HG02623 (cell line): ENCODE measurements around the gene MGAT5B.

Source experiments
- ATAC-seq: cut with Tn5 transposase; IDR thresholded peaks from one replicate; pipeline ENCODE4 v1.9.1; 2021; ENCODE audit warnings: moderate library complexity; ENCODE audit not compliant: unreplicated experiment

MGAT5B gene

GRCh38 chr17:76903631-76904030 lies 35.4 kb downstream of the MGAT5B start:
- no peak for ATAC-seq

- no peak for ATAC-seq
Observed at GRCh38 chr17:76904116-76904515, 35.9 kb downstream of the MGAT5B start.

- no peak for ATAC-seq
Observed at GRCh38 chr17:76905036-76905435, 36.8 kb downstream of the MGAT5B start.

GRCh38 chr17:76905836-76906235 lies 37.6 kb downstream of the MGAT5B start:
- no peak for ATAC-seq

- ATAC-seq: no peak
Observed at GRCh38 chr17:76906463-76906862, 38.3 kb downstream of the MGAT5B start.

- ATAC-seq: no peak
Observed at GRCh38 chr17:76907352-76907751, 39.1 kb downstream of the MGAT5B start.

GRCh38 chr17:76909971-76910760 lies 42.0 kb downstream of the MGAT5B start:
- ATAC-seq: no peak

- no peak for ATAC-seq
Observed at GRCh38 chr17:76911299-76912017, 43.3 kb downstream of the MGAT5B start.

GRCh38 chr17:76912421-76913164 lies 44.4 kb downstream of the MGAT5B start:
- no peak for ATAC-seq

GRCh38 chr17:76914937-76915336 lies 46.7 kb downstream of the MGAT5B start:
- no peak for ATAC-seq

- ATAC-seq: no peak
Observed at GRCh38 chr17:76915840-76916510, 47.8 kb downstream of the MGAT5B start.

- no peak for ATAC-seq
Observed at GRCh38 chr17:76917829-76918228, 49.6 kb downstream of the MGAT5B start.

GRCh38 chr17:76918811-76919210 lies 50.6 kb downstream of the MGAT5B start:
- ATAC-seq: no peak

- no peak for ATAC-seq
Observed at GRCh38 chr17:76920364-76921139, 52.3 kb downstream of the MGAT5B start.

GRCh38 chr17:76921340-76922036 lies 53.3 kb downstream of the MGAT5B start:
- no peak for ATAC-seq

- ATAC-seq: no peak
Observed at GRCh38 chr17:76922084-76922483, 53.9 kb downstream of the MGAT5B start.

- no peak for ATAC-seq
Observed at GRCh38 chr17:76922967-76923366, 54.8 kb downstream of the MGAT5B start.

GRCh38 chr17:76923491-76923890 lies 55.3 kb downstream of the MGAT5B start:
- ATAC-seq: no peak
